GM12865 (cell line): ENCODE data around the gene SLC25A26.

ENCODE experiments used
- DNase-seq: peaks from one replicate; pipeline ENCODE4 v3.0.0; 2010; ENCODE audit warnings: low read depth
- H3K4me3 ChIP-seq: 2 replicates; pipeline ENCODE4 v1.5.1; 2011; ENCODE audit warnings: mild to moderate bottlenecking, low read depth, low read length, control low read depth
- TF ChIP-seq, protein P1 (sequence below): IDR thresholded peaks from 2 replicates; pipeline ENCODE4 v1.5.1; 2011; ENCODE audit warnings: low read length, control low read depth, low read depth, inconsistent platforms; ENCODE audit not compliant: insufficient read depth; ENCODE audit errors: missing control alignments

Gene SLC25A26

DNA sequence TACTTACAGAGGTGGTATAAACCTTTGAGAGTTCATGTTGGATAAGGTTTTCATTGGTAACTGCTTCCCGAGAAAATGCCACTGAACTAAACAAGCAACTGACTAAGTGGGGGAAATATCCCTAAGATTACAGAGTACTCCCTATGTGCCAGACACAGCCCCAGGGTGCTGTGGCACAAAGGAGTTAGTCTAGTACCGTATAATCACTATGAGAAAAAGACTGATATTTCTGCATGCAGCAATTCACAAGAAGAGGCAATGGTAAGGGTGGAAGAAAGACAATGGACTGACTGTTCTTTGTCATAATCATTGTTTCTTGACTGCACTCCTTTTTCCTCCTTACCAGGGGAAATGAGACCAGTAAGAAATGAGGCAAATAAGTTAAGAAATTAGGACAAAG, 20.0 kb upstream of the SLC25A26 start:
- TF ChIP-seq, protein P1, sequence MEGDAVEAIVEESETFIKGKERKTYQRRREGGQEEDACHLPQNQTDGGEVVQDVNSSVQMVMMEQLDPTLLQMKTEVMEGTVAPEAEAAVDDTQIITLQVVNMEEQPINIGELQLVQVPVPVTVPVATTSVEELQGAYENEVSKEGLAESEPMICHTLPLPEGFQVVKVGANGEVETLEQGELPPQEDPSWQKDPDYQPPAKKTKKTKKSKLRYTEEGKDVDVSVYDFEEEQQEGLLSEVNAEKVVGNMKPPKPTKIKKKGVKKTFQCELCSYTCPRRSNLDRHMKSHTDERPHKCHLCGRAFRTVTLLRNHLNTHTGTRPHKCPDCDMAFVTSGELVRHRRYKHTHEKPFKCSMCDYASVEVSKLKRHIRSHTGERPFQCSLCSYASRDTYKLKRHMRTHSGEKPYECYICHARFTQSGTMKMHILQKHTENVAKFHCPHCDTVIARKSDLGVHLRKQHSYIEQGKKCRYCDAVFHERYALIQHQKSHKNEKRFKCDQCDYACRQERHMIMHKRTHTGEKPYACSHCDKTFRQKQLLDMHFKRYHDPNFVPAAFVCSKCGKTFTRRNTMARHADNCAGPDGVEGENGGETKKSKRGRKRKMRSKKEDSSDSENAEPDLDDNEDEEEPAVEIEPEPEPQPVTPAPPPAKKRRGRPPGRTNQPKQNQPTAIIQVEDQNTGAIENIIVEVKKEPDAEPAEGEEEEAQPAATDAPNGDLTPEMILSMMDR: no peak
- DNase-seq: no peak
- H3K4me3 ChIP-seq: no peak overlapping the region

DNA sequence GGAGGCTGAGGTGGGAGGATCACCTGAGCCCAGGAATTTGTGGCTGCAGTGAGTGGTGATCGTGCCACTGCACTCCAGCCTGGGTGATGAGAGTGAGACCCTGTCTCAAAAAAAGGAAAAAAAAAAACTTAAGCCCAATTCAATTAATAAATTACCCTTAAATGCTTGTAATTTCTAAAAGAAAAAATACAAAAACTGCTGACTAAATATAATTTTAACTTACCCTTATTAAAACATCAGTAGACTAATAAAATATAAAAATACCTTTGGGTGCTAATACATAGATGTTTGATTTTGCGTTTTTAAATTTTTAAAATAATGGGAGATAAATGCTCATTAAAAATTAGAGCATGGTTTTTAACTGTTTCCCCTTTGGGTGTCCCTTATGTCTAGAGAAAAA, 17.5 kb upstream of the SLC25A26 start:
- no peak overlapping the region for H3K4me3 ChIP-seq
- TF ChIP-seq, protein P1: no peak
- no peak for DNase-seq

DNA sequence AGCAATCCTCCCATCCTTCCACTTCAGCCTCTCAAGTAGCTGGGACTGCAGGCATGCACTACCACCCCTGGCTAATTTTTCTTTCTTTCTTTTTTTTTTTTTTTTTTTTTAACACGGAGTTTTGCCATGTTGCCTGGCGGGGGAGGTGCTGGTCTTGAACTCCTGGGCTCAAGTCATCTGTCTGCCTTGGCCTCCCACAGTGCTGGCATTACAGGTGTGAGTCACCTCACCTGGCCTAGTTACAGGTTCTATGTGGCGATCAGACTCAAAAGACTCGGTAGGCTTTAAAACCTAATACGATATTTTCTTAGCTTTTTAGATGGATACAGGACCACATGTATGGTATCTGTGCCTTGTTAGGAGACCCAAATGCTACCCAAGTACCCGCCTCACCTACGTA, 14.0 kb upstream of the SLC25A26 start:
- TF ChIP-seq, protein P1: no peak
- H3K4me3 ChIP-seq: no peak overlapping the region
- no peak for DNase-seq

DNA sequence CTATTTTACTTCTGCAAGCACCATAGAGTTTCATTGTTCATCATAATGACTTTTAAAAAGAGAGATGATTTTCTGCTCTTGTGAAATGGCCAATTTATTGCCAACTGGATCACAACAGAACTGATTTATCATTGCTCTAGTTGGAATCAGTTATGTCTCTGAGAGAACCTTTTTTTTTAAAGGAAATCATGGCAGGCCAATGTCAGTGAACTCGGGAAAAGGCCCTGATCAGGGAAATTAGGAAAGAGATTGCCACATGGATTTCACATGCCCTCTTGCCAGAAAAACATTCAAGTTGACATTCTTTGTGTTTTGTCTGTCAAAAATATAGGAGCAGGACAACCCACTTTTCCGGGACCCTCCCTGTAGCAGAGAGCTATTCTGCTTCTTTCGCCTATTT, 12.6 kb upstream of the SLC25A26 start:
- no peak for DNase-seq
- no peak overlapping the region for H3K4me3 ChIP-seq
- TF ChIP-seq, protein P1: no peak

DNA sequence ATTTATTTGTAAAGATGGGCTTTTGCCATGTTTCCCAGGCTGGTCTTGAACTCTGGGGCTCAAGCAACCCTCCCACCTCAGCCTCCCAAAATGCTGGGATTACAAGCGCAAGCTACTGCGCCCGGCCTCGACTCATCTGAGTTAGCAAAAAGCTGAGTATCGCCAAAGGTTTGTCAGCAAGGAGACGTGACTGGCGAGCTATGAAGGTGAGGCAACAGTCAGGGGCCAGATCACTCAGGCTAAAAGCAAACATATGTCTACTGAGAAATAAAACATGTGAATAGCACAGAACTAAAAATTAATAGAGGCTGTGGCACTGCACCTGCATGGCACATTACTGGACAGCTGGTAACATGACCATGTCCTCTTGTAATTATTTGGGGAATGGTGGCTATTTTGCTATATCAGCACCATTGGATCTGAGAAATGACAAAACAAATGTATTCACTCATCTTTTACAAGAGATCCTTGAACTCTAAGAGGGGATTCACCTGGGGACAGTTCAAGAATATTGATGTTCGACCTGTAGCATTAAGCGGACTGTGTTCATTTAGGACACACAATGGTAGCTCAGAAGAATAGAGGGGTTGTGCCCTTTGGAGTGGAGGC, 10.0 kb upstream of the SLC25A26 start:
- TF ChIP-seq, protein P1: no peak
- no peak for DNase-seq
- no peak overlapping the region for H3K4me3 ChIP-seq

DNA sequence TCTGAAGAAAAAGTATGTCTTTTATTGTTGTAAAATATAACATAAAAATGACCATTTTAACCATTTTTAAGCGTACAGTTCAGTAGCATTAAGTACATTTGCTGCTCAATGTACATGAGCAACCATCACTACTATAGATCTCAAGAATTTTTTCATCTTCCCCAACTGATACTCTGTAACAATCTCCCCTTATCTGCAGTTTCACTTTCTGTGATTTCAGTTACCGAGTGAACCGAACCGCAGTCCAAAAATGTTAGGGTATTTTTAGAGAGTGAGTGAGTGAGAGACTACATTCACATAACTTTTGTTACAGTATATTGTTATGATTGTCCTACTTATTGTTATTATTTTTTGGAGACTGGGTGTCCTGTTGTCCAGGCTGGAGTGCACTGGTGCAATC, 9.0 kb upstream of the SLC25A26 start:
- peak; percentile 37 for DNase-seq
- no peak overlapping the region for H3K4me3 ChIP-seq
- TF ChIP-seq, protein P1: no peak

DNA sequence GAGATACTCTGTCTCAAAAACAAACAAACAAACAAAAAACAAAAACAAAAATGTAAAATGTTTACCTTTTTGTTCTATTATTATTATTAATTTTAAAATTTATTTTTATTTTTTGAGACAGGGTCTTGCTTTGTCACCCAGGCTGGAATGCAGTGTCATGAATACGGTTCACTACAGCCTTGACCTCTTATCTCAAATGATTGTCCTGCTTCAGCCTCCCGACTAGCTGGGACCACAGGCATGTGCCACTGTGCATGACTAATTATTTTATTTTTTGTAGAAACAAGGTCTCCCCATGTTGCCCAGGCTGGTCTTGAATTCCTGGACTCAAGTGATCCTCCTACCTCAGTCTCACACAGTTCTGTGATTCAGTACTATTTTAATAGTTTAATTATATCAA, 5.7 kb upstream of the SLC25A26 start:
- no peak overlapping the region for H3K4me3 ChIP-seq
- TF ChIP-seq, protein P1: no peak
- DNase-seq: no peak
